GM12891 (cell line): ENCODE measurements around the gene CFAP61.

Source experiments
- PAX5 ChIP-seq: IDR thresholded peaks from 2 replicates; pipeline ENCODE4 v1.6.1; 2011; ENCODE audit warnings: low read length, moderate library complexity, mild to moderate bottlenecking; ENCODE audit not compliant: insufficient read depth, severe bottlenecking
- POLR2A ChIP-seq: IDR thresholded peaks from 2 replicates; pipeline ENCODE4 v1.6.1; 2011; ENCODE audit warnings: low read depth, low read length, control low read depth
- POLR2AphosphoS5 ChIP-seq: IDR thresholded peaks from 2 replicates; pipeline ENCODE4 v1.6.1; 2011; ENCODE audit warnings: low read depth, low read length, control low read depth
- POU2F2 ChIP-seq: IDR thresholded peaks from 2 replicates; pipeline ENCODE4 v1.6.1; 2011; ENCODE audit warnings: low read depth, mild to moderate bottlenecking, control low read depth, low read length, moderate library complexity
- SPI1 ChIP-seq: IDR thresholded peaks from 2 replicates; pipeline ENCODE4 v1.6.1; 2011; ENCODE audit warnings: low read depth, low read length, control low read depth
- TAF1 ChIP-seq: IDR thresholded peaks from 2 replicates; pipeline ENCODE4 v1.6.1; 2011; ENCODE audit warnings: low read depth, low read length, control low read depth

- TF ChIP-seq POU2F2 = no peak
- TF ChIP-seq TAF1 = no peak
- TF ChIP-seq SPI1 = no peak
- no peak for TF ChIP-seq POLR2A
- TF ChIP-seq POLR2AphosphoS5 = no peak
- TF ChIP-seq PAX5 = no peak
Measured at GRCh38 chr20:20138301-20139064, 86.2 kb downstream of the CFAP61 start.
